NCI-H128 (cell line): ENCODE data around the gene IGSF21.

Experiments
- DNase-seq: peaks from one replicate; lab custom pipeline; 2025; ENCODE audit not compliant: unreplicated experiment; lab: John Stamatoyannopoulos, UW

IGSF21 gene

DNA sequence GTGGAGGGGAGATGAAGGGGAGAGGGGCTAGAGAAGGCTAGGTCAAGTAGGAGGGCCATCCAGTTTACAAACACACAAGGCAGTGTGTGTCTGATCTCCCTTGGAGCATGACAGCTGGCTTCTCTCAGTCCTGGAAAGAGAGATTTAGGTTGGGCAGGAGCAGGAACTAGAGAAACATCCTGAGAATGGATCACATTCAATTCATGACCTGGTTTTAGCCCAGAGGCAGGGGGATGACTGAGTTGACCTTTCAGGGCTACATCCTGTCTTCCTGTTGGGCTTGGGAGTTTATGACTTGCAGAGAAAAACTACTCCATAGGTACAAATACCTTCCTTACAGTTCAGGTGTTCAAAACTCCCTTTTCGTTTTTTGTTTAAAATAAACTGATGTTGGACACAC is 97.0 kb downstream of the IGSF21 start:
- DNase-seq, result no peak

DNA sequence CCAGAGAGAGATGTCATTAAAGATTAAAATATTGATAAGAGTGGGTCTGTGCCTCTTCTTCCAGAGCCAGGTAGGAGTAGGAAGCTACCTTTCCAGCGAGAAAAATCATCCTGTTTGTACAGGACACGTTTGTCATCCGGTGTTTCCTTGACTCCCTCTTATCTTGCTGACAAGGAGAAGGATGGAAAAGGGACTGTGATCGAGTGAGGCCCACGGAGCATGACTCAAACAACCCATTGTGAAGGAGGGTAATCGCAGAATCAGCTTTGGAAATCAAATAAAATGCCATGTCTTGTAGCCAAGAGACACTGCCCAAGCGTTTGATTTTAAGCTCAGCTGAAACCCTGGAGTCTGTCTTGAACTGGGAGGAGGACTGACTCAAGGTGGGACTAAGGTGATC is 97.7 kb downstream of the IGSF21 start:
- no peak for DNase-seq

DNA sequence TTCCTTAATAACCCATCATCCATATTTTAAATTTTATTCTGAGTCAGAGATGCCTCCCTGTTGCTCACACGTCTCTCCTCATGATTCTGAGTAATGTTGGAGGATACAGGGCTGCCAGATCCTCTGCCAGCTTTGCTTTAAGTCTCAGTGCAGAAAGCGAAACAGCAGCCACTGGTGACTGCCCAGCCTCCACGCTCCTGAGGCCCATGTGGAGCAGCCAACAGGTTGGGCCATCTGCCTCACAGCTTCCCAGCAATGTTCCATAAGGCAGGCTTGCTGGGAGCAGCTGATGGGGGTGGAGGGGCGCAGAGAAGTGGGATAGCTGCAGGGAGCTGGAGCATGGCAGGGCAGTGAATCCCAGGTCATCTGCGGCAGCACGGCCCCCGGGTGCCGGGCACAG is 104.2 kb downstream of the IGSF21 start:
- DNase-seq, result no peak

DNA sequence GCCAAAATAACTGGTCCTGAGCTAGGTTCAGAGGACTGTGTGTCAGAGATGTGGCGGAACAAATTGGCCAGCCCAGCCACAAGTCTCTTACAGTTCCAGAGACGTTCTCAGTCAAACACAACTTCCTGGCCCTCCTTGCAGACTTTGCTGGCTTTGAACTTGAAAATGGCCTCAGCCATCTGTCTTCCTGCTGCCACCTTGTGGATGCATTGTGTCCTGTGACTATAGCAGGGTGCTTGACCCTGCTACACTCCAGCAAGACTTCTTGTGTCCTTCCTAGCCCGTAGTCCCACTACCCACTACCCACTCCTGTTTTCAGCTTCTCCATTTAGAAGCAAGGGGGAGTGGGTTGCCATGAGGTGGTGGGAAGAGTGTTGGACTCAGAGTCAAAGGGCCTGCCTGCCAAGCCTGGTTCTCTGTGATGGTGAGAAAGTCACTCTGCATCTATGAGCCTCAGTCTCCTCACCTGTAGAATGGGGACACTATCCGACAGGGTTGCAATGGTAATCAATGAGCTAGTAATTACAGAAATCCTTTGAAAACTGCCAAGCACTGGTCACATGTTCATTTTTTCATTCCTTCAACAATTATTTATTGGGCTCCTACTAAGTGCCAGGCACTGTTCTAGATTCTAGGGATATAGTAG is 109.9 kb downstream of the IGSF21 start:
- DNase-seq, result no peak

DNA sequence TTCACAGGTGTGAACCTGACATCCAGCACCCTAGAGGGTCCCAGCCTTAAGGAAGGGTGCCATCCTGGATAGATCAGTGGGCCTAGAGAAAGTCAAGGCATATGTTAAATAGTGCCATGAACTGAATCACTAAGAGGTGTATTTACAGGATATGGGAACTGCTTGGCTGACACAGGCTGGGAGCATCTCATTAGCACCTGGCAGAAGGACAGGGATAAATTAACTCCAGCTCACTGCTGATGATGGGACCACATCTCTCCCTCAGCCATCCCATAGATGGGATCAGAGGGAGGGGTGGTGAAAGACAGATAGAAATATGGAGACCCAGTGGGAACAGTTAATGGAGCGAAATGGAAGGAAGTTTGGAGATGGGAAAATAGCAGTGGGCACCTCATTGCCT is 122.0 kb downstream of the IGSF21 start:
- DNase-seq, result no peak

DNA sequence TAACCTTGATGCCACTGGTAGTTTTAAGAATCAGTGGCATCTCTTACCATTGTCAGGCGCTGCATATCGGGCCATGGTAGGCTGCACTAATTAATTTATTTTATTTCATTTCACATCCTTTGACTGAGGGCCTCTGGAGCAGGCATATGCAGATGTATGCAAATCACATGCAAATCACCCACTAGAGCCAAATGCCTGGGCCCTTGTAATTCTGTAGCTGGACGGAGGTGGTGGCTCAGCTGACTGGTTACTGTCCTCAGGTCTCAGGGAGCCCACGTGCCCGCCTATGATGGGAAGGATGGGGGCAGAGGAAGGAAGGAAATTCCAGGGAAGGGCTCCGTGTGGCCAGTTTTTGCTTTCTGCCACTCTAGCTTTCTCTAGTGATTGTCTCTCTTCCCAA is 122.7 kb downstream of the IGSF21 start:
- no peak for DNase-seq

DNA sequence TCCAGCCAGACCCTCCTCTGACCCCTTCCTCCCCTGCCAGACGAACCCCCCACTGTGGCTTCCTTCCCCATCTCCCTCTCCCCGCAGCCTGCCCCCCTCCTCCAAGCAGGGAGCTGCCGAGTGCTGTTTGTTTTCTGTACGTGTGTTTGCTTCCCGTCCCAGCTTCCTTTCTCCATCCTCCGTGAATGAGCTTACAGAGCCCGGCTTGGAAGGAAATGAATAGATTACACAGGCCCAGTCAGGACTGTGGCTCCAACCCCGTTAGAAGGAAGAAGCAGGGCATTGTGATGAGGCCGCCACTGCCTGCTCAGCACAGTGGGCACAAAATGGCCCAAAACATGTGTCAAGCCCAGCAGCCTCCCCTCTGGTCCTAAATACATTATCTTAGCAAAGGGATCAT is 123.2 kb downstream of the IGSF21 start:
- DNase-seq, result no peak

DNA sequence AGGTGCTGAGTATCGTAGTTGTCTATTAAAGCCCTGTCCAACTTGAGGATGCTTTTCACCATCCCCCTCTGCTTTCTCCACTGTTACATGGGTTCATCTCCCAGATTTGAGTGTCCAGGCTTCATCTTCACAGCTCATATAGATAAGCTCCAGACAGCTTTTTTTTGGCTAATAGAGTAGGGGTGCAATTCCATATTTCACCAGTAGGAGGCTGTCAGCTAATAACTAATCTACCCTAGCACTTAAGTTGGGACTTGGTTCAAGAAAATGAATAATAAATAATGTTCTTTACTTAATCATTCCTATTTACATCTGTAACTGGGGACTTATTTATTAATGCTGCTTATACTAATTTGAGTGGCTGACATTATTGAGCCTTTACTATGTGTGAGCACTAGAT is 124.5 kb downstream of the IGSF21 start:
- no peak for DNase-seq

DNA sequence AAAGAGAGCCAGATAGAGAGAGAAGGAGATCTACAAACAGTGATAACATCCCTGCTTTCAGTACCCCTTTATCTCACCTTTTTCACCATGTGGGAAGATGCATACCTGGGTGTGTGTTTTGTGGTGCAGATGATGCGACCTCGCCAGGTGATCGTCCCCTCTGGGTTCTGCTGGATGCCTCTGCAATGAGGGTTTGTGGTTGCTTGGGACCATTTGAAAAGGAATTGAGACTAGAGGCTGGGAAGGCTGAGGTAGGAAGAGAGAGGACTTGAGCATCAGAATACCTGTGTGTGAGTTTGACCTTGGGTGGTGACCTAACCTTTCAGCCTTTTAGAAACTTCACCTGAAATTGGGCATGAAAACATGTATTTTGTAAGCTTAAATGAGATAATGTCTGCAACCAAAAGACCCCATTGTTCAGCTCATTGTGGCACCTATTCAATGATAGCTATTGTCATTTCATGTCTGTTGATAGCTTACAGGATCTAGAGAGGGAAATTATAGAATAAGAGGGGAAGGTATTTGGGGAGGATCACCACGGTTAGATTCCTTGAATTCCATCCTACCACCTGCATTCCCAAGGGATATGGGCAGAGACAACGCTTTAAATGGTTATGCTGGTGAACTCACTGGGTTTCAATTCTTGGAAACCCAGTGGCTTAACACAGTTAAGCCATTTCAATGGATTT is 125.7 kb downstream of the IGSF21 start:
- no peak for DNase-seq

DNA sequence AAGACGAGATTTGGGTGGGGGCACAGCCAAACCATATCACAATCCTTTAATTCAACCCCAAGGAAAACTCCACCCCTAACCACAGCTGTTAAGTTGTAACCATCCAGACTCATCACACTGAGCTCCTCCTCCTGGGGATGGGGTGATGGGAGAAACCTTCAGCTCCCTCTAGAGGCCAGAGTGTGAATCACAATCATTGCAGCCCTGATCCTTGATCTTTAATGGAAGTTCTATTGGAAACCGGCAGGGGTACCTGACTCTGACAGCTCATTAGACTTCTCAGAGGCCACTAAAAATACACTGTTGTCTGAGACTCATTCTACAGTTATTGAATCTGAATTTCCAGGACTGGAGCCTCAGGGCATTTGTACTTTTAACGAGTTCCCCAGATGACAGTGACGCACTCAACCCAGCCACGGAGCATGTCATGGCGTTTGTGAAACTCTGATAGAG is 127.2 kb downstream of the IGSF21 start:
- no peak for DNase-seq

DNA sequence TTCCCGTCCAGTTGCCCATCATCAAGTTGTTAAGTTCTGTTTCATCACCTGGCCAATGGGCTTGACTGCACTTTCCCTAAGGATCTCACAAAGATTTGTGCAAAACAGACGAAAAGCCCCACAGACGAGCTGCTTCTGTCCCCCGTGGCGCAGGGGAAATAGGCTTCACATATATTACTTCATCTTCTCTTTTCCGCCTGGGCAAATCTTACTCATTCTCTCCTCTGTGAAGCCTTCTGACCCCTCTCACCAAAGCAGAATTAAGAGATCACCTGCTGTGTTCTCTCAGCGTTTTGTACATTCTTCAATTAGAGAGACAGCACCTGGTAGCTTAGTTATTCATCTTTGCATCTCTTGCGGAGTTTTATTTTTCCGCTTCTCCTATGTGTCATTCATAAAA is 129.8 kb downstream of the IGSF21 start:
- DNase-seq, result no peak

DNA sequence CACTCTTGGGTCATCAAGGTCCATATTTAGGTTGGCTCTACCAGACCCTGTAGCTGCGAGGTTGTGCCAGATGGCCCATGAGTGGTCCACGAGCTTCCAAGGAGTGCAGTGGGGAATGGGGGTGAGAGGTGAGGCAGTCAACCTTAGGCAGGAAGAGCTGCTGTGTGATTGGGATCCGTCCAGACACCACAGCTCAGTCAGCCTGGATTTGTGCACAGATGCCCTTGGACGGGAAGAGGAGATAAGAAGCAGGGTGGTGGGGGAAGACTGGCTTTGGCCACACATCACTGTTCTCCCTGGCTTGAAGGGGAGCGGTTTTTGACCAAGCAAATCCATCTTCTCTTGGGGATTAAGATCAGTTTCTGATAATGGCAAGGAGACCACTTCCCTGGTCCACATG is 130.6 kb downstream of the IGSF21 start:
- DNase-seq, result no peak

DNA sequence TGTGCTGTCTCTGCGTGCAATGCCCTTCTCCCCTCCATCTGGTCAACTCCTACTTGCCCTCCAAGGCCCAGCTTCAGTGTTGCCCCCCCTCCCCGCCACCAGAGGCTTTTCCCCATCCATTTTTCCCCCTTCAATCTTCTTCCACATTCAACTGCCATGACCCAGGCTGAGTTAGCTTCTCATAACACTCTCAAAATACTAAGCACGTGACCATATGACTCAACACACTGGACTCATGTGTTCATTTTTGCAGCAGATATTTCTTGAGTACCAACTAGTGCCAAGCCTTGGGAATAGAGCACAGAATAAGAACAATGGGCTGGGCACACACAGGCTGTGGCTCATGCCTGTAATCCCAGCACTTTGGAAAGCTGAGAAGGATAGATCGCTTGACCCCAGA is 132.1 kb downstream of the IGSF21 start:
- DNase-seq, result no peak

DNA sequence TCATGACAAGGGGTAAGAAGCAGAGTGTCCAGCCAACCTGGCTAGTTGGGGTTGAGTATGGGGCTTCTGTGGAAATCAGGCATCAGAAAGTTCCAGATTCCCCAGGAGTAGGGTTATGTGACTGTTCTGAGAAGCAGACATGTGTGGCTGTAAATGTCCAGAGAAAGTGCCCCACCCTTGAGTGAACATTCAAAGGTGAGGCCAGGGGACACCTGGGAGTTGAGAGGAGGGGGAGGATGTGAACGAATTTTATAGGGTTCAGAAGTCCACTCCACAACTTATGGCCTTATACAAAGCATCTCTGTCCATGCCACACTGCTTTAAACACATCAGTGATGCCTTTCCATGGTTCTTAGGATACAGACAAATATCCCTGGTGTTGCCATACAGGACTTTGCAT is 133.3 kb downstream of the IGSF21 start:
- no peak for DNase-seq

DNA sequence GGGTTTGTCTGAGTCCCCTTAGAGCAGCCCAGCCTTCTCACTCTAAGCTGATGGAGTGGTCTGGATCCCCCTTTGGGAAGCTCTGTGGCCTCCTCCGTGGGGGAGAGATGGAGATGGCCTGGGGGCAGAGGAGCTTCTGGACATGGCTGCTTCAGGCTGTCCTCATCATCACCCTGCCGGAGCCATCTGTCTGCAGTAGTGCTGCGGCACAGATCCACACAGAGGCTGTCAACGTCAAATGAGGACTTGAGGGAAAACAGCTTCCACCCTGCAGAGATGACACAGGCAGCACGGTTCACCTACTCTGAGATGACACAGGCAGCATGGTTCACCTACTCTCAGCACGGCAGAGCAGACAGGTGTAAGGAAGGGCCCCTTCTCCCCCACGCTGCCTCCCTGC is 134.3 kb downstream of the IGSF21 start:
- DNase-seq, result no peak

DNA sequence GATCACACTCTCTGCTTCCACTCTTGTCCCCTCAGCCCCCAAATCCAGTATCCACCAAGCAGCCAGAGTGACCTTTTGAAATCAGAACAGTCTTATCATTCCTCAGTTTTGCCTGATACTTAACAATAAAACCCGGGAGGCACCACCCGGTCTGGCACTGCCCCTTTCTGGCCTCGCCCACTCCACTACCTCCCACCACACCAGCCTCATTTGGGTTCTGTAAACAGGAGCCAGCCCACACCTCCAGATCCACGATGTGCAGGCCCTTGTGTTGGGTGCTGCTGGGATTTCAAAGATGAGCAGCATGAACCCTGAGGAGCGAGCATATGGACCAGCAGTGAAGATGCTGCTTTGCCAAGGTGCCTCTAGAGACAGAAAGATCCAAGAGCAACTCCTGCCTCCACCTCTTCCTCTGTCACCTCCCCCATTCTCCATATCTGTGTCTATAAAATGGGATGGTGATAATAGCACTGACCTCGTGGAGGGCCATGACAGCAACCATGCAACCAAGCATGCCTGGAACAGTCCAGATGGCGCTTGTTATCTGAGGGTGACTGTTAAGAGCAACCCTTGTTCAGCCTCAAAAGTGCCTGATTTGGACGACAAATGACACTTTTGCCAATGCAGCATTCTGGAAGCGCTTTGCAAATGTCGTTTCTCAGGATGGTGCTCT is 136.0 kb downstream of the IGSF21 start:
- DNase-seq, result no peak

DNA sequence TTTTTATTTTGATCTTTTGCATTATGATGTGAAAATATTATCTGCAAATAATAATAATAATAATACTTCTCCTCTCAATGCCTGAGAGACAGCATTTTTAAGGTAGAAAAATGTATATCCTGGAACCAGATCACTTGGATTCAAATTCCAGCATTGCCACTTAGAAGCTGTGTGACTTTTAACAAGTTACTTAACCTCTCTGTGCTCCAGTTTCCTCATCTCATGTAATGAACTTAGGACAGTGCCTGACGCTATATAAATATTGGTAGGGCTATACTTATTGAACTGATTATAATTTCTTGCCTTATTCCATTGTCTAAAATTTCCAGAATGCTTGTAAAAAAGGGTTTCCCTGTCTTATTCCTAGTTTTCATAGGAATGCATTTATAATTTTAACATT is 137.2 kb downstream of the IGSF21 start:
- no peak for DNase-seq

DNA sequence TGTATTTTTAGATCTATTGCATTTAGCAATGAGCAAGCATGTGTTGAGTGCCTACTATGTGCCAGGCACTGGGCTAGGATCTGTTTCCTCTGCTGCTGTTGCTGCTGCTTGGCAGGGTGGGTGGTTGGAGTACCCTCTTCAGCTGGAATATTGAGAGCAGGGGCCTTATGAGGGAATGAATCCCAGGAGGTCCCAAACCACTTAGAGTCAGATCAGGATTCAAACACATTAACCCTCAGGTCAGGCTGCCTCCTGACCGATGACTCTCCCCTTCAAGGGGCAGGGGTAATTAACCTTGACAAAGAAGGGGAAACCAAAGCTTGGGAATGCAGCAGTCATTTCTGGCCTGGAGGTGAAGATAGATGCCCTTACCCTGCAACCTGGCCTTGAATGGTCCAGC is 138.0 kb downstream of the IGSF21 start:
- no peak for DNase-seq

DNA sequence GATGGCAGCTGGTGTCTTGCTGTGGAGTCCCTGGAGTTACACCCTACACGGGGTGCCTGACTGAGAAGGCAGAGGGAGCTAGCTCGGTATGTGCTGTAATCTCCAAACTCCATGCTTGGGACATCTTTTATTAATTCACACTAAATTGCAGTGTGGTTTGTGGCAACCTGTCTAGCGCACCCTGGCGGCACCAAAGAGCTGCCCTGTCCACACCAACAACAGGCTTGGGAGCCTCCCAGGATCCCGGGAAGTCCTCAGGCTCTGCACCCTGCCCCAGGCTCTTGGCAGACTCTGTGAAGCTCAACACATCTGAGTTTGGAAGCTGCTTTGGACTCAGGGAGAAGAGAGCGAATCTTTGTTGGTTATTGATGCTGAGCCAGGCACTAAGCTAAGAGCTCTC is 138.9 kb downstream of the IGSF21 start:
- no peak for DNase-seq

DNA sequence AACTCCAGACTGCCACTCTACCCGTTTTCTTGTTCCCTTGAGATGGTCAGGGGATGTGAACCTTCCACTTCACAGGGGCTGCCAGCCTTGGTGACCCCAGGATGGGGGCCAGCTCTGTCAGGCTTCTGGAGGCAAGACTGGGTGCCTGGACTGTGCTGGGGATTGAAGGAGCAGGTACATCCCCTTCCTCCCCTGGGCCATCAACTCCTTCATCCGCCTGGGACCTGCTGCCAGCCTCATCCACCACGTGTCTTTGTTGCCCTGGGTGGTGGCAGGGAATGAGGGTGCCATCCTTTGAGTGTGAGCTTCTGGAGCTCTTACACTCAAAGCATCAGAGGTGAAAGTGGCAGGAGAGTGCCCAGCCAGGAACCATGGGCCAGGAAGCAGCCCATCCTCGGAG is 139.6 kb downstream of the IGSF21 start:
- no peak for DNase-seq

DNA sequence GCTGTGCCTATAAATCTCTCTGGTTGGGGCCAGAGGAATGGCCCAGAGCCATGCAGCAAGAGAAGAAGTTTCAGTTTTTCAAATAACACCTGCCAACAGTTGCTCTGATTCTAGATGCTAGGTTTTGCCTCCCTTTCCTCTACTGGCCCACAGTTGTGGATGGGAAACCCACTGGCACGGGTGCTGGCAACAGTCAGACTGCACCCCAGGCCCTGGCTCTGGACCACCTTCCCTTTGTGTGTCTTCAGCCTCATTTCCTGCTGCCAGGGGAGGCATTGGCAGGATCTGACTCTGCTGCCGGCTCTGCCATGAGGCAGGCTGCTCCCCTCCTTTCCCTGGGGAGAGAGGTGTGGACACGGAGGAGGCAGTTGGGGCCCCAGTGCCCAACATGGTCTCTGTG is 142.0 kb downstream of the IGSF21 start:
- DNase-seq, result no peak

DNA sequence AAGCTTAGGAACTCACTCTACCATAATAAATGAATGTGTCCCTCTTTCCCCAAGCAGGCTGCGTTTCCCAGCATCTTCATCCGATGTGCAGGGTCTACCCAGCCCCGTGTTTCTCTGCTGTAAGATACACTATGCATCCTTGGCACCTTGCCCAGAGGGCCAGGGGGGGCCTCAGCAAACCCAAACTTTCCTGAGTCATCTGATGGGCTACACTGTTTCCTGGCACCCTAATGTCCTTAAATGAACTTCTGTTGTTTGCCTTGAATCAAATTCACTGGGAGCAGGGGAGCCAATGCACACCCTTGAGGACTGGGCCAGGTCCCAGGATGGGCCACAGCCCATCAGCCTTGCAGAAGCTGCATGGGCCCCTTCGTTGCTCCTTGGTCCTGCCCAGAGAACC is 145.5 kb downstream of the IGSF21 start:
- no peak for DNase-seq
